Upper lobe of left lung (tissue), 4 donors: Measurements from ENCODE around the gene MEGF11.

Experiments
- POLR2A ChIP-seq, 4 donors: fragments of 450-650 bp; IDR thresholded peaks; one replicate each; pipeline ENCODE4 v1.5.1; 2016 to 2017; ENCODE audit warnings: antibody characterized with exemption in 4 of 4, mild to moderate bottlenecking in 2 of 4
- TF ChIP-seq, protein P1 (sequence below), 6 experiments: fragments of 450-650 bp in 4 of 6; fragments of 200-600 bp in 2 of 6; sonication (generic) in 2 of 6; IDR thresholded peaks; one replicate each; pipeline ENCODE4 v1.5.1; 2016 to 2019; ENCODE audit warnings: antibody characterized with exemption in 6 of 6

DNA sequence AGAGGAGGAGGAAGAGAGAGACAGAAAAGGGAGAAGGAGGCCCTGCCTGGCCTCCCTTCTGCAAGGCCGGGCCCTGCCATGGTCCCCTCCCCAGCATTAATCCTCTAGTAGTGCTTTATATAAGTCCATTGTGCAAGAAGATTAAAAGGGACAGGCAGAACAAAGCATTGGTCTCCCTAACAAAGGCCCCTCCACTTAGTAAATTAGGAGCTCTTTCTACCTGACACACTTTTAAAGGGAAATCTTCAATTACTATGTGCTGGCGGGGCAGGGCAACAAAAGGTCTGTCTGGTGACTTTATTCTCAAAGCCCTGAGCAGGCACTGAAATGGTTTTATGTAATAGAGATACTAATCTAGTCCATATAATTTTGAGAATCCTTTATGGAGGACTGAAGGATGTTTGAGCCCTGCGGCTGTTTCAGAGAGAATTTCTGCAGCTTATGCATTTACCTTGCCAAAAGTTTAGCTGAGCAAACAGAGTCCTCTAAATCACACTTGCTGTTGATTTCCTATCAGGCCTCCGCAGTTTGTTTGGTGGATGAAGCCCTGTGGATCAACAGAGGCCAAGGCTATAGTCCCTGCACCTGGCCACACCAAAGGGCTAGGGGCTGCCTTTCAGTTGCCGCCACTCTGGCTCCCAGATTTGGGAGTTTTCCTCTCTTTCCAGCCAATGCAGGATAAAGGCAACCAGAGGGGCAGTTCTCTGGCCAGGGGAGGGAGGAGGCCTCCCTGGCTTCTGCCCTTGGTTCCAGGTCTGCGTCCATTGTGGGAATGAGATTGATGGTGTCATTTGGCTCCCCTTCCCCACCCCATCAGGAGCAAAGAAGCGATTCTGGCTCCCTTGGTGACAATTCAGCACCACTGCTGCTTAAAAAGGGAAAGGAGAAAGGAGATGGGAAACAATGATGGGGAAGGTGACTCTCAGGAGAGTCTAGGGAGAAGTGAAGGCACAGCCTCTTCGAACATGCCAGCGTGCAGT is 148.0 kb downstream of the MEGF11 start:
- TF ChIP-seq, protein P1, sequence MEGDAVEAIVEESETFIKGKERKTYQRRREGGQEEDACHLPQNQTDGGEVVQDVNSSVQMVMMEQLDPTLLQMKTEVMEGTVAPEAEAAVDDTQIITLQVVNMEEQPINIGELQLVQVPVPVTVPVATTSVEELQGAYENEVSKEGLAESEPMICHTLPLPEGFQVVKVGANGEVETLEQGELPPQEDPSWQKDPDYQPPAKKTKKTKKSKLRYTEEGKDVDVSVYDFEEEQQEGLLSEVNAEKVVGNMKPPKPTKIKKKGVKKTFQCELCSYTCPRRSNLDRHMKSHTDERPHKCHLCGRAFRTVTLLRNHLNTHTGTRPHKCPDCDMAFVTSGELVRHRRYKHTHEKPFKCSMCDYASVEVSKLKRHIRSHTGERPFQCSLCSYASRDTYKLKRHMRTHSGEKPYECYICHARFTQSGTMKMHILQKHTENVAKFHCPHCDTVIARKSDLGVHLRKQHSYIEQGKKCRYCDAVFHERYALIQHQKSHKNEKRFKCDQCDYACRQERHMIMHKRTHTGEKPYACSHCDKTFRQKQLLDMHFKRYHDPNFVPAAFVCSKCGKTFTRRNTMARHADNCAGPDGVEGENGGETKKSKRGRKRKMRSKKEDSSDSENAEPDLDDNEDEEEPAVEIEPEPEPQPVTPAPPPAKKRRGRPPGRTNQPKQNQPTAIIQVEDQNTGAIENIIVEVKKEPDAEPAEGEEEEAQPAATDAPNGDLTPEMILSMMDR (IDR thresholded peaks at IDR 0.05), result no peak
- TF ChIP-seq POLR2A (IDR thresholded peaks at IDR 0.05), result no peak
